ENCODE measurements around the gene MAN2B2.

MAN2B2 gene

DNA sequence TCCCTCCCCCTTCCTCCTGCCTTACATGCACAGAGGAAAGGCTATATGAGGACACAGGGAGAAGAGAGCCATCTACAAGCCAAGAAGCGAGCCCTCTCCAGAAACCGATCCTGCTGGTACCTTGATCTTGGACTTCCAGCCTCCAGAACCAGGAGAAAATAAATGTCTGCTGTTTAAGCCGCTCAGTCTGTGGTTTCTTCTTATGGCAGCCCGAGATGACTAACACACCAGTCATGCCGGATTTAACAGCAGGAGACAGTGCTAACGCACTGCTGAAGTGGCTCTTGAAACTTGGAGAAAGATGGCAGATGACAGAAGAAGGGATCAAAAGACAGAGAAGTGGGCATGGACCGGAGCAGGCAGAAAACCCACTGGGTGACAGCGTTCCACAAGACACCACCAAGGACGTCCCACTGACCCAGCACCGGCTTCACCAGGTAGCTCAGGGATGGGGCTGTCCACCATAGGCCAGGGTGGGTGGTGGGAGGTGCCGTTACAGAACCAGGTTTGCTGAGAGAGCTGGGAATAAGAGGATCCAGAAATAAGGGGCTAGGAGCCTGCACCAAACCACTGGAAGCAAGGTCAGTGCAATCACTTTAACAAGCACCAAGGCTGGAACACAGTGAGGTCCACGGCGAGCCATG, 6.2 kb upstream of the MAN2B2 start:
- no peak for DNase-seq

GRCh38 chr4:6571608-6572007, 3.4 kb upstream of the MAN2B2 start:
- DNase-seq: no peak

- no peak for DNase-seq
Observed at GRCh38 chr4:6573551-6573950, 1.4 kb upstream of the MAN2B2 start.

DNA sequence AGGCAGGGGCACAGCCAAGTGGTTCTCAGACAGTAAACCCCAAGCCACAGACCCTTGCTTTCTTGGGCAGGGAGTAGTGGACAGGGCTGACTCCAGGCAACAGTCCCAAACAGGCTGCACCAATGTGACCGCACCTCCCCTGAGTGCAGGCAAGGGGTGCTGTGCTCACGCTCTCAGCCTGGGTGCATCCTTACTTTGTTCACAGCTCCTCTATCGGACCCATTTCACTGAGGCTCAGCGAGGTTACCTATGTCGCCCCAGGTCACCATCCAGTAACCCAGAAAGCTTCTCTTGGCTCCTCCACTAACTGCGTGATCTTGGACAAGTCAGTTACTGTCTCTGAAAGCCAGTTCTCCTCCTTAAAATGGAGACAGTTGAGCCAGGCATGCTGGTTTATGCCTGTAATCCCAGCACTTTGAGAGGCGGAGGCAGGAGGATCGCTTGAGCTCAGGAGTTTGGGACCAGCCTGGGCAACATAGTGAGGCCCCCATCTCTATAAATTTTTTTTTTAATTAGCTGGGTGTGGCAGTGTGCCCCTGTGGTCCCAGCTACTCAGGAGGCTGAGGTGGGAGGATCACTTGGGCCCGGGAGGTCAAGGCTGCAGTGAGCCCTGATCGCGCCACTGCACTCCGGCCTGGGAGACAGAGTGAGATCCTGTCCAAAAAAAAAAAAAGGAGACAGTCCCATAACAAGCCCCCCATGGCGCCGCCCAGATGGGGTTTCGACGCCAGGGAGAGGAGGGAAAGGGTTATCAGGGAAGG, 823 bp upstream of the MAN2B2 start:
- DNase-seq: no peak

- DNase-seq: no peak
Observed at GRCh38 chr4:6575503-6576240, 683 bp downstream of the MAN2B2 start.

- no peak for DNase-seq
Observed at GRCh38 chr4:6576512-6576911, 1.5 kb downstream of the MAN2B2 start.

GRCh38 chr4:6576932-6577331, 1.9 kb downstream of the MAN2B2 start:
- DNase-seq: no peak

DNA sequence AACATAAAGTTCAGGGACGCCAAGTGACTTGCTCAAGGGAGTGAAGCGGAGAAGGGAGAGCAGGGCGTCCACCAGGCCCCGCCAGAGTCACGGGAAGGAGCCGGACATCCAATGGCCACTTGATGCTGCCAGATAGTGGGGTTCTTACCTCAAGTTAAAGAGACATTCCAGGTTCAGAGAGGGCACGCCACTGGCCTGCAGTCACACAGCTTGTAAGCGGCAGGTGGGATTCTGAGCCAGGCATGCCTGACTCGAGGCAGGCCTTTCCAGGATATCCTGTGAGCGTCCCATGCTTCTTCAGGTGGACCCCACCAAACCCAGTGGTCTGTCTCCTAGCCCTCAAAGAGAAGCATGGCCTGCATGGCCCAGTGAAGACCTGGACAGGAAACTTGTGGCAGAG, 2.4 kb downstream of the MAN2B2 start:
- DNase-seq: no peak

DNA sequence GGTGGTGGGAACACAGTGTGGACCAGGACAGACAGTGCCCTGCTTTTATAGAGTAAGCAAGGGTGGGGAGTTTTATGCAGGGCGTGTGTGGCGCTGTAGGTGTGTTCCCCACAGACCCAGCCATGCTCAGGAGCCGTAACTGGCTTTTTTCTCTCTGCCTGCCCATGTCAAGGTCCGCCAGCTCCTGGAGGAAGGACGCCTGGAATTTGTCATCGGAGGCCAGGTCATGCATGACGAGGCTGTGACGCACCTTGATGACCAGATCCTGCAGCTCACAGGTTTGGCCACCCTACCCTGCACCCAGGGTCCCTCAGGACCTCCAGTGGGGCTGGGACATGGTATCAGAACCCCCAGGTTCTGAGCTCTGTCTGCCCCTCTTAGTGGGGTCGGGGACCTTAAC, 3.2 kb downstream of the MAN2B2 start:
- no peak for DNase-seq

DNA sequence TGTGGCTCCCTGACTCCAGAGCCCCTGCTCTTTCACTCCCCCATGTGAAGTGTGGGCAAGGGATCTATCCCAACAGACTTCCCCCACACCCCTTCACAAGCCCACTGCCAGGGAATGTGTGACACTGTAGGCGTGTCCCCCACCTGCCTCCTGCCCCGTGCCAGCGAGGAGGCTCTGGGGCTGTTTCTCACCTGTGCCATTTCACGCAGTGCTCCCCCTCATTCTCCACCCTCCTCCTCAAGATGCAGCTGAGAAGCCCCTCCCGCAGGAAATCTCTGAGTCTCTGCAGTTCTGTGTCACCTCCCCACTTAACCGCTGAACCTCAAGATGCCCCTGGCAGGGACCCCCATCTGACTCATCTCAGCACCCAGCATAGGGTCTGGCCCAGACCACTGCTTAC, 5.4 kb downstream of the MAN2B2 start:
- no peak for DNase-seq

DNA sequence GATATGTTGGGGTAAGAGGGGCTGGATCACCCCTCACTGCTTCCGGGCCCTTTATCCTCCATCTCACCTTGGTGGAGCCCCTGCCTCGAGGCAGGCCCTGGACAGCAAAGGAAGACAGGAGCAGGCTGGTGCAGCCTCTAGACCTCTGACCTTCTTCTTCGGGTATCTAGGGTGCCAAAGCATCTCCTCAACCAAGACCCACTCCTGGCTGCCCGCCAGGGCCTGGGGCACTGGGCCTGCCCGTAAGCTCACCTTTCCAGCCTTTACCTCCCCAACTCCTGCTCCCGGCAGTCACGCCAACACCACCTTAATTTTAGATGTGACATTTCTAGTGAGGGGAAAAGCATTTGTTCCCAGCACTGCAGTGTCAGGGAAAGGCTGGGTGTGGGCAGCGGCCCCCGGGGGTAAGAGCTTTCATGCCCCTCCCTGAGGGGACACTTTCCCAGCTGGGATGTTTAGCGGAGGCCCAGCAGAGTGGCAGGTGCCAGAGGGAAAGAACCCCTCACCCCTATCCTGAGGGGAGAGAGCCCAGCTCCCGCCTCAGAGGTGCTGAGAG, 6.7 kb downstream of the MAN2B2 start:
- no peak for DNase-seq

DNA sequence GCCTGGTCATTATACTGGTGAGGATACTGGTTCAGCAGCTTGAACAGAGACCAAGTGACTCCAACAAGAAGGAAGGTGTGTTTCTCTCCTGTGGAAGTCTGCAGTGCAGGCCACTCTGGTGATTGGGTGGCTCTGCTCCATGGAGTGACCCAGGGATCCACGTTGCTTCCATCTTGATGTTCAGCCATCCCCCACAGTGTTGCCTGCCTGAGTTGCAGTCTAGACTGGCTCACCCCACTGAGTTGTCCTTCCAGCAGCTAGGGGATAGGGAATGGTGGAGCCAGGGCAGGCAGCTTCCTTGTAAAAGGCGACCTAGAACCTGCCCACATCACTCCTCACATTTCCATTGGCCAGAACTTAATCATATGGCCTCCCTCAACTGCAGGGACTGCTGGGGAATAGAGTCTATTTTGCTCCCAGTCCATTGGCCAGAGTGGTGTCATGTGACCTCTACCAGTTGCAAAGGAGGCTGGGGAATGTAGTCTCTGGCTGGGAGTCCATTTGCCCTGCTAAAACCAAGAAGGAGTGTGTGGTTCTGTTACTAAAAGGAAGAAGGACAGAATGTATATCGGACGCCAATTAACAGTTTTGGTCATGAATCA, 8.0 kb downstream of the MAN2B2 start:
- DNase-seq: no peak

DNA sequence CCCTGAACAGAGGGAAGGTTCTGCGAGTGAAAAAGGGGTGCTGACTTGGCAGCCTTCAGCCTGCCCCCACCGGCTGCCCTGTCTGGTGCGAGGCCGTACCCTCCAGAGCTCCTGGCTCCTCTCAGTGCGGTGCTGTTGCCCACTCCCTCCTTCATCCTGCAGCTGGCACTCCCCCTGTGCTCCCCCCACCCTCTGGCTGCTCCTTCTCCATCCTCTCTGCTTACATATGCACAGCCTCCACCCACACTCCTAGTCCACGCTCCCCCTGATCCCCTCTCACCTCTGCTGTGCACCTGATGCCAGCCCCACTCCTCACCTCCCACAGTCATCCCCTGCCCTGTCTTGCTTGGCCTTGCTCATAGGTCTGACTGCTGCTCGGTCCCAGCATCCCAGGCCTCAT, 9.9 kb downstream of the MAN2B2 start:
- no peak for DNase-seq

DNA sequence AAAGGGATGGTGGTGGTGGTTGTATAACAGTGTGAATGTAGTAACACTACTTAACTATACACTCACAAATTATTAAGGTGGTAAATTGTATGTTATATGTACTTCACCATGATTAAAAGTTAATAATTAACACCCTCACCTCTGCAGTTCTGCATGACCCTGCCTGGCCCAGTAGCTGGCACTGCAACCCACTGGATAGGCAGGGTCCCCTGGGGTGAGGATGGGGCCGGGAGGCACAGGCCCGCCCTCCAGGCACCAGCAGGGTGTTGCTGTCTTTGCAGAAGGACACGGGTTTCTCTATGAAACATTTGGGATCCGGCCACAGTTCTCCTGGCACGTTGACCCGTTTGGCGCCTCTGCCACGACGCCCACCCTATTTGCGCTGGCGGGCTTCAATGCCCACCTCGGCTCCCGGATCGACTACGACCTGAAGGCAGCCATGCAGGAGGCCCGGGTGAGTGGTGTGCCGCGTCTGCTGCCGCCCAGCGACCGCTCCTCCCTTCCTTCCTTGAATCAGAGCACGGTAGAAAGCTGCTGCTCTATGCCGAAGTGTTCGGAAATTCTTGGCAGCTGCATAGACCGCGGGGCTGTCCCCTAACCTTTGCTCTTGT, 11.8 kb downstream of the MAN2B2 start:
- DNase-seq: no peak

DNA sequence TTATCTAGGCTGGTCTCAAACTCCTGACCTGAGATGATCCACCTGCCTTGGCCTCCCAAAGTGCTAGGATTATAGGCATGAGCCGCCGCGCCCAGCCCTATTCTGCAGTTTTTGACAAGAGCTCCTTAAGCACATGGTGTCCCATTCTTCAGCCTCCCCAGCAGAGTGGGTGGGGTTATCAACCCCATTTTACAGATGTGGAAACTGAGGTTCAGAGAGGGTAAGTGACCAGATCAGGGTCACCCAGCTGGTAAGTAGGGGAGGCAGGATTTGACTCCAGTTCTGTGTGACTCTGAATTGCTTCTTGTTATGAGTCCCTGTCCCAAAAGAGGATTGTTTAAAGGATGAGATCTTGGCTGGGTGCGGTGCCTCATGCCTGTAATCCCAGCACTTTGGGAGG, 14.5 kb downstream of the MAN2B2 start:
- DNase-seq: no peak

DNA sequence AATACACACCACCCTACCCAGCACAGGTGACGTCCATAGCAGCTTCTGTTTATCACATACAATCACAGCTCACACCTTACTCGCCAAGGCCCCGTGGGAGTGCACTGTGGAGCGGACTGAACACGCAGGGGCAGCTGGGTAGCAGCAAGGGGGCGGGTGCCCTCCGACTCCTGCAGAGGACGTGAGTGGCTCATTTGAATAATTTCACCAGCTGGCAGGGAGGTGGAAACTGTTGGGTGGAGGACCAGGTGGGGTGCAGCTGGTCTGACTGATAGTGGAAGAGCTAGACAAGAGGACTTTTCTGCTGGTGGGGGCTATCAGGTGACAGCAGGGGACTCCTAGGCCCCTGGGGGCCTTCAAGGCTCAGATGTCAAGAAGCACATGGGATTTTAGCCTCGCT, 16.3 kb downstream of the MAN2B2 start:
- DNase-seq: no peak

- DNase-seq: no peak
Observed at GRCh38 chr4:6591781-6592180, 16.8 kb downstream of the MAN2B2 start.

DNA sequence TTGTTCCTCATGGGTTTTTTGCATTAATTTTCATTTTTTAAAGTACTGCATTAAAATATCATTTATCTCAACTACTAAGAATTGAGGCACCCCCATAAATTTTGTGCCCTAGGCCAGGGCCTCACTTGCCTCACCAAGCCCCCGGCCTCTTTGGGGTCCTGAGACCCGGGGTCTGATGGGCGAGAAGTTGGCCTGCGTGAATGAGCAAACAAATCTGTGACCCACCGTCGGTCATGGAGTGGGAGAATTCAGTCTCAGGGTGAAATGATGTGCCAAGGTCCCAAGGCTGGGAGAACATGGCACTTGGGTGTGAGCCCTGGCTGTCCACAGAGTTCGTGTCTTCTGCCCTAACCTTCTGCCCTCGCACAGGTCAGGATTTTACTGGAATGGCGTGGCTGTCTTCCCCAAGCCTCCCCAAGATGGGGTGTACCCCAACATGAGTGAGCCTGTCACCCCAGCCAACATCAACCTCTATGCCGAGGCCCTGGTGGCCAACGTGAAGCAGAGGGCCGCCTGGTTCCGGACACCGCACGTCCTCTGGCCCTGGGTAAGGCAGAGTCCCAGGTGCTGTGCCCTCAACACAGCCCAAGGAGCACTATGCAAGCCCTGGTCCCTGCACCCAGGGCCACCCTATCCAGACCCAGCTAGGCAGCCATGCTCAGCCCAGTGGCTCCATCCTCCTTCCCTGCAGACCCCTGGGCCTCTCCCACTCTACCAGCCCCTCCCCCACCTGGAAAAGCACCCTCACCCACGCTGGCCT, 18.0 kb downstream of the MAN2B2 start:
- DNase-seq: no peak

GRCh38 chr4:6594341-6594740, 19.4 kb downstream of the MAN2B2 start:
- no peak for DNase-seq

DNA sequence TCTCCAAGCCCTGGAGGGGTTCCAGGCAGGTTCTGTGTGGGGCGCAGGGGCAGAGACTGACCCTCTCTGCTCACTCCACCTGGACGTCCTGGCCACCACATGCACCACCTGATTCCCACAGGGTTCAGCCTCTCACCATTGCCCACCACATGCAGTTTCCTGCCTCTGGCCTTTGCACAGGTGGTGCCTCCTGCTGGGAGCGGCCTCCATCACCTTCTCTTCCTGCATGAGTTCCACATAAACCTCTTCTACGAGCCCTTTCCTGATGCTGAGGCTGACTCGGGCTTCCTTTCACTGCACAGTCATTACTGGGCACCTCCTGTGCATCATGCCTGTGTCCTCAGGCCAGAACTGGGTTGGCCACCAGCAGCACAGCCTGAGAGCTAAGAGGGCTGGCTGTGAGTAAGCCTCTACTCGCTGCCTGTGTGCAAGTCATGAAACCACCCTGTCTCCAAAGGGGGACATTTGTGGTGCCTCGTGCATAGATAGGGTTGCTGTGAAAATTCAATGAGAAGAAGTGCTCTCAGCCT, 19.9 kb downstream of the MAN2B2 start:
- DNase-seq: no peak

DNA sequence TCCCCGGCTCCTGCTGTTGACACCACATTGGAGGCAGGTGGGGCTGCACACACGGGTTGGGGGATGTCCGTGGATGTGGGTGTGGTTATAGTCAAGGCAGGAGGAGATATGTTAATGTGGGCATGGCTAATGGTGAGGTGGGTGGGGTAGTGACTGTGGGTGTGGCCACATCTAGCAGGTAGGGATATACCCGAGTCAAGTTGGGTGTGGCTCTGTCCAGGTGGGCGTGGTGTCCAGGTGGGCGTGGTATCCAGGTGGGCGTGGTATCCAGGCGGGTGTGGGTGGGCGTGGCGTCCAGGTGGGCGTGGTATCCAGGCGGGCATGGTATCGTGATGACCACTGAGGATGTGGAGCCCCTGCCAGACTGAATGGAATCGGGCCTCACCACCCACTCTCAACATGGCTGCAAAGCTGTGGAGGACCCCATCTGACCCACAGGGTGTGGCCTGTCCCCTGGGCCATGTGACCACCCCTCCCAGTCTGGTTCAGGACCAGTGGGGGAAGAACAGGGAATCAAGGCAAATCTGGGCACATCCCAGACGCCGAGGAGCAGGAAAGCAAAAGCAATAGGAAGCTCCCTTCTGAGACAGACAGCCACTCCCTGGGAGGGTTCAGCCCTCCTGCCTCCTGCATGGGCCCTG, 21.0 kb downstream of the MAN2B2 start:
- DNase-seq: no peak

Measured in NCI-H1694 treated with DMSO at 0.1 percent for 48 hours (cell line).